Astrocyte of the spinal cord (primary cell): Measurements from ENCODE around the gene SLC5A10.

Experiments
- DNase-seq: peaks from one replicate; pipeline ENCODE4 v3.0.0; 2011; ENCODE audit warnings: low read depth, low spot score
- H3K4me3 ChIP-seq: 2 replicates; pipeline ENCODE4 v1.5.1; 2011; ENCODE audit warnings: low read depth, mild to moderate bottlenecking, low read length, moderate library complexity
- CTCF ChIP-seq: IDR thresholded peaks from 2 replicates; pipeline ENCODE4 v1.5.1; 2012; ENCODE audit warnings: low read depth, mild to moderate bottlenecking, low read length, inconsistent platforms
- in situ Hi-C: cut with HindIII; loops from 2 replicates; pipeline ENCODE4 v1.10.0; 2017; ENCODE audit warnings: low sequenced_read_pairs

SLC5A10 gene

GRCh38 chr17:18988546-18989173 lies 36.7 kb downstream of the SLC5A10 start:
- in situ Hi-C loops = no loop called here
- no peak for DNase-seq
- H3K4me3 ChIP-seq = no peak overlapping the region
- TF ChIP-seq CTCF = no peak

DNA sequence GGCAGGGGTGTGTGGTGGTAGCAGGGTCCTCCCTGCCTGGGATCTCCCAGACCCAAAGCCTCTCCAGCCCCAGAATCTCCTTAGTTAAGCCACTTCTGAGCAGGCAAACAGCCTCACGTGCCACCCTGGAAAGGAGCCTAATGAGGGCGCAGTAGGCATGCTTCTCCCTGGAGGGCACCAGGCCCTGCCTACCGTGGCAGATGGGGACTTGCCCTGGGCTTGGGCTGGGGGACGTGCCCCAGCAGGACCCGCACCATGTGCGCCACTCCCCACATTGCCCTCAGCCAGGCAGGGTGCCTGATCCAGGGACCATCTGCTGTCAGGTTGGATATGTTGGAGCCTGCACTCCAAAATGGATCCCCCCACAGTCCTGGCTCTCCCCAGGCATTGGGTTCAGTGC lies 38.4 kb downstream of the SLC5A10 start:
- DNase-seq = no peak
- H3K4me3 ChIP-seq = no peak overlapping the region
- TF ChIP-seq CTCF = no peak
- in situ Hi-C loops = no loop called here

- in situ Hi-C loops = no loop called here
- DNase-seq = no peak
- no peak for TF ChIP-seq CTCF
- H3K4me3 ChIP-seq = no peak overlapping the region
Observed at GRCh38 chr17:18991531-18992315, 39.8 kb downstream of the SLC5A10 start.

DNA sequence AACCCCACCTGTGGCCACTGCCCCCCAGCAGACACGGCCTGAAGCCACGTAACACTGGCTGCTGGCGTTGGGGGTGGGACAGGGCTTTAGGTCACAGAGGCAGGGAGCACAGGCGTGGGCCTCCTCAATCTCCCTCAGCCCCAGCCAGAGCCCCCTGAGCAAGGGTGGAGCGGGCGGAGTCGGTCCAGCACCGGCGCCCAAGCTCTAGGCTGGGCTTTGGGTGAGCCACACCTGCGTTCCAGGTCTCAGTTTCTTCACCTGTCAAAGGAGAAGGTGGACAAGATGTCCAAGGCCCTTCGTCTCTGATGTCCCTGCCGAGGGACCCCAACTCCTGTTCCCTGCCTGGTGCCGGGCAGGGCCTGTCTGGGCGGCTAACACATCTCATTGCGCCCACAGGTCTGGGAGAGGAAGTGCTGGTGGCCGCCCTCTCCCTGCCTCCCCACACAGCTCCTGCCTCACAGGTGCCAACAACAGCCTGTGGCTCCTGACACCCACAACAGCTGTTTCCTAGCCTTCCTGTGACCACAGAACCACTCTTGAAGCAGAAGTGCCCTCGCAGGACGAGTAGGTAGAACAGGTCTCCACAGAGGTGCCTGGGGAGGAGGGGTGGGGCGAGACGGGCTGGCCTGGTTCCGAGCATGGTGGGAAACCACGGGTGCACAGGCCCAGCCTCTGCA lies 40.6 kb downstream of the SLC5A10 start:
- no peak for TF ChIP-seq CTCF
- no peak overlapping the region for H3K4me3 ChIP-seq
- in situ Hi-C loops = no loop called here
- no peak for DNase-seq

DNA sequence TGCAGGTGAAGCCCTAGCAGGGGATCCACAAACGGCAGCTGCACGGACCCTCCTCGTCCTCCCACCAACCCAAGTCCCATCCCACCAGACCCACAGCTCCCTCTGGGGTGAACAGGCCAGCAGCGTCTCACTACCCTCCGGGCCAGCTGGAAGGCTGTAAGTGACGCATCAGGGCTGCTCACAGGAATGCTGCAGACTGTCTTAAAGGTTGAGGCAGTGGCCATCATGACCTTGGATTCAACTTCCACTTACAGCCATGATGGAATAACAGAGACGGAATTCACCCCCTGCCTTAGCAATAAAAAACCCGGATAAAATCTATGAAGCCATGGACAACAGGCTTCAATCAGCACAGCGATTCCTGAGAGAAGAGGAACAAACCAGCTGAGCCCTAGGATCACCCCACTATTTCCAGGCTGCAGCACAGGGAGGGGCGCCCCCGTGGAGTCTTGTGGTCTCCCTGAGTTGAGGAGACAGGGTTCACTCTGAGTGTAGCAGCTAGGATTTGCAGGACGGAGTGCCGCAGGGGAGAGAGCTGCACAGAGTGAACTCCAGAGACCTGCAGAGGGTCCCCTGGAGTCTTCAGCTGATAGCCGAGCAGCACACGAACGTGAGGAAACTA lies 42.1 kb downstream of the SLC5A10 start:
- TF ChIP-seq CTCF = no peak
- peak; percentile 22 for DNase-seq
- H3K4me3 ChIP-seq = no peak overlapping the region
- in situ Hi-C loops = no loop called here

DNA sequence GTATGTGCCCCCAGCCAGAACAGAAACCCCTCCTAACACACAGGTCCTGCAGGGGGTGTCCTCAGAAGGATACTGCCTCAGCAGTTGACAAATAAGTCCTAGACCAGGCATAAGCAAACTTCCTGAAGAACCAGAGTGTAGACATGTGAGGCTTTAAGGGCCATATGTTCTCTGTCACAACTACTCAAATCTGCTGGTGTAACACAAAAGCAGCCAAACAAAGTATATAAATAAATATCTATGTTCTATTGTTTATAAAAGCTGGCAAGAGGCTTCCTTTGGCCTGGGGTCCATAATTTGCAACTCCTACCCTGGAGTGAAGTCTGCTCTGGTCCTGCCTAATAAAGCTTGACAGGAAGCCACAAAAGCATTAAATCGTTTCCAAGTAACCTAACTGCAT lies 42.7 kb downstream of the SLC5A10 start:
- no peak for DNase-seq
- no peak for TF ChIP-seq CTCF
- no peak overlapping the region for H3K4me3 ChIP-seq
- in situ Hi-C loops = no loop called here
